GM21825 (cell line): Measurements from ENCODE around the gene BCS1L.

Experiments
- ATAC-seq: cut with Tn5 transposase; IDR thresholded peaks from one replicate; pipeline ENCODE4 v1.9.1; 2021; ENCODE audit warnings: mild to moderate bottlenecking, moderate library complexity; ENCODE audit not compliant: unreplicated experiment

BCS1L gene

DNA sequence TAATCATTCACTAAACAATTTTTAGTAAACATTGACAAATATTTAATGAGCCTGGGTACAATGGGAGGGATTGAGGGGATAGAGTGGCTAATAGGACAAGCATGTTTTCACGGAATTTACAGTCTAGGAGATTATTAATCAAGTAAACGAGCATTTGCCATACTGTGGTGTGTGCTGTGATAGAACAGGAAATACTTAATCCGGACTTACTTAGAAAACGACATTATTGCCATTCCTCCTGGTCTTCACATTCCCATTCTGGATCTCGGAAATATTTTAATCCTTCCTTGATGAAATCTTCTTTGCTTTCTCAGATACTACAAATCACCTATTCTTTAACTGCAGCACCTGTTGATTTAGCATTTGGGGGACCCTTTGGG, 52.1 kb downstream of the BCS1L start:
- no peak for ATAC-seq
